Measurements from ENCODE around the gene SLC34A3.
A peak's percentile ranks its signal among the peaks of the same experiment; 100 is the strongest.

SLC34A3 gene

DNA sequence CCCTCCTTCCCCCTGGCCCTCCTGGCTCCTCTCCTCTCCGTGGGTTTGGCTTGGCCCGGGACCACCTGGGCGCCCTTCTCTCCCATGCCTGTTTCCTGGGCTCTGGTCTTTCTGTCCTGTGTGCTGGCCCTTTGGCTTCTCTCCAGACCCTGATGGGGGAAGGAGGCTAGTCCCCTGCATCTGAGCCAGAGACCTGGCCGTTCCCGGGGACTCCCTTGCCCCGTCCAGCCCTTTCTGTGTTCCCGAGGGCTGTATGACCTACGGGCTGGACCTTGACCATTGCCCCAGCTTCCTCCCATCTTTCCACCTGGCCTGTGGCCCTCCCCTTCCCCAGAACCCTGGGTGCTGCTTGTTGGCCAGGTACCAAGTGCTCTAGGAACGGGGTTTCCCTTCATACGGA, 32.8 kb downstream of the SLC34A3 start:
- no peak for DNase-seq

DNA sequence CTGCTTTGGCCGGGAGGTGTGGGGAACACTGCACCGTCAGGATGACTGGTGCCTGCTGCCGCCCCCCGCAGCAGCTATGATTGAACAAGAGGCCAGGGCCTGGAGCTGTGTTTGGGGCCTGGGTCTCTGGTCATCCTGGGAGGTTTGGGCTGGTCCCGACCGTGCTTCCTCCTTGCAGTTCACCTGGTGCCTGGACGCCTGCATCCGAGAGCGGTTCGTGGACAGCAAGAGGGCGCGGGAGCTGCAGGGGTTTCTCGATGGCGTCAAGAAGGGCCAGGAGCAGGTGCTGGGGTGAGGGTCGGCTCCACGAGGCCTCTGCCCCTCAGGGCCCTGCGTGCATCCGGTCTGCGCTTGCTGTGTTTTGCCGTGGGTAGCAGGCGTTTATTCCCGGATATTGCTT, 33.4 kb downstream of the SLC34A3 start:
- DNase-seq, result no peak

DNA sequence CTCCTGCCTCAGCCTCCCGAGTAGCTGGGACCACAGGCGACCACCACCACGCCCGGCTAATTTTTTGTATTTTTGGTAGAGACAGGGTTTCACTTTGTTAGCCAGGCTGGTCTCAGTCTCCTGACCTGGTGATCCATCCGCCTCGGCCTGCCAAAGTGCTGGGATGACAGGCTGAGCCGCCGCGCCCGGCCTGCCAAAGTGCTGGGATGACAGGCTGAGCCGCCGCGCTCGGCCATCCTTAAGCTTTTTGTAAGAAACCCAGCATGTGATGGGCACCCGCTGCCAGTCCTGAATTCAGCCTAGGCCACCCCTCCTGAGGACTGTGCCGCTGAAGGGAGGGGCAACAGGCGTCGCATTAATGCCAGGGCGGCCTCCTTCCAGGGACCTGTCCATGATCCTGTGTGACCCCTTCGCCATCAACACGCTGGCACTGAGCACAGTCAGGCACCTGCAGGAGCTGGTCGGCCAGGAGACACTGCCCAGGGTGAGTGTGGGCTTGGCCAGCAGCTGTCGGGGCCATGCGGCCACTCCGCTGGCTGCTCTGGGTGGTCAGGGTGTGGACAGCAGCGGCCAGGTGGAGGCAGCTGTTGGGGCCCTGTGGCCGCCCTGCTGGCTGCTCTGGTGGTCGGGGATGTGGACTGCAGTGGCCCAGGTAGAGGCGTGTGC, 34.9 kb downstream of the SLC34A3 start:
- no peak for DNase-seq

DNA sequence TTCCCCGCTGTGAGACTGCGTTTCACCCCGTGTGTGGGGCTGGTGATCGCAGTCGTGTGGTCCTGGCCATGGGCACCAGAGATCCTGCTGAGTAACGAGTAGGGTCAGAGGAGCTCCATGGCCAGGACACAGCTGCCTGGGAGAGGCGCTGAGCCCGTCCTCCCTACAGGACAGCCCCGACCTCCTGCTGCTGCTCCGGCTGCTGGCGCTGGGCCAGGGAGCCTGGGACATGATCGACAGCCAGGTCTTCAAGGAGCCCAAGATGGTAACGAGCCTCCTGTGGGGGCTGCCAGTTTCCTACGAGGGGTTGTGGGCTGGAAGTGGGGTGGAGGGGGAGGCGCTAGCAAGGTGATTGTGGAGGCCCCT, 35.4 kb downstream of the SLC34A3 start:
- no peak for DNase-seq

DNA sequence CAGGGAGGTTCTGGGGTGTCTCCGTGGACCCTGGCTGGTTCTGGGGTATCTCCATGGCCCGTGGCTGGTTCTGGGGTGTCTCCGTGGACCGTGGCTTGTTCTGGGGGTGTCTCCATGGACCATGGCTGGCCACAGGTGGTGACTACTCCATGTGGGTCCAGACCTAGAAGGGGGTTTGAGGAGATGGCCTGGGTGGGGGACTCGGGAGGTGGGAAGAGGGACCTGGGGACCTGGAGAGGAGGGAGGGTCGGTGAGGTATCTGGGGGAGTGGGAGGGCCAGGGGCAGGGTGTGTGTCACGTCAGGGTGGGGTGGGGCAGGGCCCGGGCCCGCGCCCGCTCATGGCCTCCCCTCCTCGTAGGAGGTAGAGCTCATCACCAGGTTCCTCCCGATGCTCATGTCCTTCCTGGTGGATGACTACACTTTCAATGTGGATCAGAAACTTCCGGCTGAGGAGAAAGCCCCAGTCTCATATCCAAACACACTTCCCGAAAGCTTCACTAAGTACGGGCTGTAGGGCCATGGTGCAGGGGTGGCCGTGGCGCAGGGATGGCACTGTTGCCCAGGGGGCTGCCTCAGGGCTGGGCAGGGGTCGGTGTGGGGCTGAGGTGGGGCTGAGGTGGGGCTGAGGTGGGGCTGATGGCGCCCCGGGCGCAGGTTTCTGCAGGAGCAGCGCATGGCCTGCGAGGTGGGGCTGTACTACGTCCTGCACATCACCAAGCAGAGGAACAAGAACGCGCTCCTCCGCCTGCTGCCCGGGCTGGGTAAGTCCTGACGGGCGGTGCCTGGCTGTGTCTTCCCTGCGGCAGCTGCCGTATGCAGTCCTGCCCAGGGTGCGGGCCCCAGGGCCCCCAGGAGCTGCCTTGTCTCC, 36.1 kb downstream of the SLC34A3 start:
- no peak for DNase-seq

DNA sequence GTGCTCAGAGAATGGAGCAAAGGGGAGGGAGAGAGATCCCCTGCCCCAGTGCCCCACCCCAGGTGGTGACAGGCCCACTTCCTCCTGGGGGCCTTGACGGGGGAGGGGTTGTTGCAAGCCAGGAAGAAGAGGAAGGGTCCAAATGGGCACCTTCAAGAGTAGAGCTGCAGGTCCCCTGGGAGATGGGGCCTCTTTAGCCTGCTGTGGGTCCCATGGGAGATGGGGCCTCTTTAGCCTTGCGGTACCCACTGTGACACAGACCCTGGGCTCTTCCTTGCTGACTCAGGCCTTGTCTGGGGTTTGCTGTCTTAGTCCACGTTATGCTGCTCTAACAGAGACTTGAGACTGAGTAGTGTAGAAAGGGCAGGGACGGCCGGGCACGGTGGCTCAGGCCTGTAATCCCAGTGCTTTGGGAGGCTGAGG, 37.2 kb downstream of the SLC34A3 start:
- DNase-seq, result no peak

DNA sequence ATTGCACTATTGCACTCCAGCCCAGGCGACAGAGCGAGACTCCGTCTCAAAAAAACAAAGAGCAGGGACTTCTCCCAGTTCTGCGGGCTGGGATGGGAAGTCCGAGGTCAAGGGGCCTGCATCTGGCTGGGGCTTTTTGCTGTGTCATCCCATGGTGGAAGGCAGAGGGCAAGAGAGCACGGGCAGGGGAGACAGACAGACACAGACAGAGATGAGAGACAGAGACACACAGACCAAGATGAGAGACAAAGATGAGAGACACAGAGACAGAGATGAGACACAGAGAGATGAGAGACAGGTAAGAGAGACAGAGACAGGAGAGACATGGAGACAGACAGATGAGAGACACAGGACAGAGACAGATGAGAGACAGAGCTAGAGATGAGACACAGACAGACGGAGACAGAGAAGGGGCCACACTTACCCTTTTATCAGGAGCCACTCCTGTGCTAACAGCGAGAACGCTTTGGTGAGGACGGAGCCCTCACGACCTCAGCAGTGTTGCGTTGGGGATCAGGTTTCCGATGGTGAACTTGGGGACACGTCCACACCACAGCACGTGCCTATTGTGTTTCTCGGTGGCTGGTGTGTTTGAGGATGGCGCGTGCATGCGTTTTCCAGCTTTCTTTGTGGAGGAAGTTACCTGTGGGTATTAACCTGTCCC, 38.0 kb downstream of the SLC34A3 start:
- DNase-seq, result no peak

DNA sequence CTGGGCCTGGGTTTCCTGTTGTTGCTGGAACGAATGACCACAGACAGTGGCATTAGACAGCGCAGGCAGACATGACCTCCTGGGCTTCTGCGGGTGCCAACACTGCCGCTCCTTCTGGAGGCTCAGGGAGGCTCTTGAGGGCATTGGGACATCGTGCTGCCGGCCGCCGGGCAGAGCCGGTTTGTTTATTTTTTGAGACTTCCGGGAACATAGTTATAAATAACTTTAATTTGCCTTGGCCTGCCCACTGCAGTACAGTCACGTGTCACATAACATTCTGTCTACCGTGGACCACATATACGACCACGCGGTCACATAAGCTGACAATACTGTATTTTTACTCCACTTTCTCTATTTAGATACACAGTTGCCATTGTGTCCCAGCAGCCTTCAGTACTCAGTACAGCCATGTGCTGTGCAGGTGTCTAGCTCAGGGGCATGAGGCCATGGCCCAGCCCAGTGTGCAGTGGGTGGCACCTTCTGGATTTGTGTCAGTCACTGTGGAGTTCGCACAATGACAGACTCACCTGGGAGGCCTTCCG, 38.6 kb downstream of the SLC34A3 start:
- no peak for DNase-seq

DNA sequence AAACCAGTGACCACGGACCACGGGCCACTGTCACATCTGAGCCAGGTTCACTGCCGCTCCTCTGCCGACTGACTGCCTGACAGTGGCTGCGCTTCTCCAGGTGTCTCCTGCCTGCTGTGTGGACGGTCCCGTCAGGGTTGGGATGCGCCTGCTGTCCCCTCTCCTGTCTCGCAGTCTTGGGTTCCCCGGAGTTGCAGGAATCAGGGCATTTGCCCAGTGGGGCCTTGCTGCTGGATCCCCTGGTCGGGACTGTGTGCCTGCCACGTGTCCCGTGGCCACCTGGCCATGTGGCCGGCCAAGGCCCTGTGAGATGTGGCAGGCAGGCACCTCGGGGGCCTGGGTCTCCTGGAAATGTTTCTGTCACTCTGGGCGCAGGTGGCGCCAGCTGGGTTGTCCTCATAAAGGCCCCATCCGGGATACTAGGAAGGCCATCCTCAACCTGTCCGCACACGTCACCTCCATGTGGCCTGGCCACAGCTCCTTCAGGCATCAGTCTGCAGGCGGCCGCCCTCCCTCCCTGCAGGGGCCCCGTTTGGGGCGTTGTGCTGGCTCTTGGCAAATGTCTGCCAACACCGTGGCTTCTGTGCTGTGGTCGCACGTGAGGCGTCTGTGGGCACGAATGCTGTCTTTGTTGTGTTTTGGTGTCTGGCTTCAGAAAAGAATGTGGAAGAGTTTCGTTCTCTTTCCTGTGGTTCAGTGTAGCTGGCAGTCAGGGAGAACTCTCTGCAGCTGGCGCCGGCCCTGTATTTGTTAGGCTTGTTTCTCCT, 40.4 kb downstream of the SLC34A3 start:
- DNase-seq, result no peak

DNA sequence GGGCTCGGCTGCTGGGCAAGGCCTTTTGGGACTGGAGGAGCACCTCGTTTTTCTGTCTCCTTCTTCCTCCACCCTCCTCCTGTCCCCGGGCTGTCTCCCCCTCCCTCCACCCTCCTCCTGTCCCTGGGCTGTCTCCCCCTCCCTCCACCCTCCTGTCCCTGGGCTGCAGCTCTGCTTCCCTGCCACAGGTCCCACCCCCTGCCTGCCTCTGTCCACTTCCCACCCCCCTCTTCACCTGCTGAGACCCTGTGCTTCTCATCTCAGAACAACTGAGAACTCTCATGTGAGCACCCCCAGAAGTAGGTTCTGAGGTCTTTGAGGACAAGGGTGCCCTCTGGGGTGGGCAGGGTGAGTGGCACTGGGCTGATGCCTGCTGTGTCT, 41.0 kb downstream of the SLC34A3 start:
- DNase-seq, result no peak

DNA sequence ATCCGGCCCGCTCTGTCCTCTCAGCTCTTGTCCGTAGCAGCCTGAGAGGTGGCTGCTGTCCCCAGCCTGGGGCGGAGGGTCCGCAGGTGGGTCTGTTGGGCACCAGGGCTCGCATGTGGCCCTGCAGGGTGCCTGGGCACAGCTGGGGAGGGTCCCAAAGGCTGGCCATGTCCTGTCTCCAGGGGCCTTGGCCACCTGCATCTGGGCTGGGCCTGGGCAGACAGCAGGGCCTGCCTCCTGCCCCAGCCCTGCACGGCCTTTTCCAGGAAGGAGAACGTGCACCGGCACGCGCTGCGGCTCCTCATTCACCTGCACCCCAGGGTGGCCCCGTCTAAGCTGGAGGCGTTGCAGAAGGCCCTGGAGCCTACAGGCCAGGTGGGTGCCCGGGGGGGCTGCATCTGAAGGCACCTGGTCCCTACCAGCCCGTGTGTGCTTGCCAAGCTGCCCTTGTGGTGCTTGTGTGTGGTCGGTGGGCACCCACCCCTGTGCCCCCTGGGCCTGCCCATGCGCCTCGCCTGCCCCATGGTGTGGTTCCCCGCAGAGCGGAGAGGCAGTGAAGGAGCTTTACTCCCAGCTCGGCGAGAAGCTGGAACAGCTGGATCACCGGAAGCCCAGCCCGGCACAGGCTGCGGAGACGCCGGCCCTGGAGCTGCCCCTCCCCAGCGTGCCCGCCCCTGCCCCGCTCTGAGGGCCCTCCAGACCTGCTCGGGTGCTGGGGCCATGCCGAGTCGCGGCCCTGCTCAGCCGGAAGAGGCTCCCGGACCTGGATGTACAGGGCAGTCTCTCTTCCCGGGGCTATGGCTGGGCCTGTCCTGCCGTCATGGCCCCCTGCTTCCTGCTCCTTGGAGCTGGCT, 41.8 kb downstream of the SLC34A3 start:
- DNase-seq, result no peak

DNA sequence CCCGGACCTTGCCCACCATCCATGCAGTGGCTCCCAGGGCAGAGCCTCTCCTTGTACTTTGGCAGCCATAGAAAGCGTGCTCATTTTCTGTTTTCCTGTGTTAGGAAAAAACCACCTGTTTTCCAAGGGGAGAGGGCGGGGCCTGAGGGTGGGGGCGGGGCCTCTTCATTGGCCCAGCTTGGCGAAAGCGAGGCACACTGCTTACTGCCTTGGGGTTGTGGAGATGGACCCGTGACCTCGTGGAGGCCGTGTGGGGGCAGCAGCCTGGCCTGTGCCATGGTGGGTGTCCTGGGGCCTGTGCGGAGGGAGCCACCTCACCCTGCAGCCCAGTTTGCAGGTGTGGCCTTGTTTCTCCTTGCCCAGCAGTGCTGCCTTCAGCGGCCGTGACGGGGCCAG, 42.4 kb downstream of the SLC34A3 start:
- no peak for DNase-seq

DNA sequence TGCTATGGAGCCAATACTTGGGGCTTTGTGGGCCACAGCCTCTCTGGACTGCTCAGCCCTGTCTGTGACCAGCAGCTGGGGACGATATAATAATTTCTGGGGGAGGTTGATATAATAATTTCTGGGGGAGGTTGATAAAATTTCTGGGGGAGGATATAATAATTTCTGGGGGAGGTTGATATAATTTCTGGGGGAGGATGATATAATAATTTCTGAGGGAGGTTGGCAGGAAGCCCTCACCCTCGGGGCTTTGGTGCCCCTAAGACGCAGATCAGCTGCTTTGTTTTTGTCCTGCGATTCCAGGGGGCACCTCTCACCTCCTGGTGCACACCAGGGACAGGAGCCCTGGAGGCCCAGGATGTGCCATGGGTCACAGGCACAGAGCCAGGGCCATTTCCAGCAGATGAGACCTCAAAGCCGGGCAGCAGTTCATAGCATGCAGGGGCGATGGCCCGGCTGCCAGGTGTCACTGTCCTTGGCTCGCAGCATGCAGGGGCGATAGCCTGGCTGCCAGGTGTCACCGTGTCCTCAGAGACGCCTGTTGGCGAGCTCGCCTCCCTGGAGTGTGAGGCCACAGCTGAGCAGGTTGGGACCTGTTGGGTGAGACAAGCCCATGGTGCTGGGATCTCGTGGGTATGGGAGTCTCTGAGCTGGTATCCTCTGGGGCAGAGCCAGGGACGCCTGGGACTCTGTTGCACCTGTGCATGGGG, 43.1 kb downstream of the SLC34A3 start:
- no peak for DNase-seq

DNA sequence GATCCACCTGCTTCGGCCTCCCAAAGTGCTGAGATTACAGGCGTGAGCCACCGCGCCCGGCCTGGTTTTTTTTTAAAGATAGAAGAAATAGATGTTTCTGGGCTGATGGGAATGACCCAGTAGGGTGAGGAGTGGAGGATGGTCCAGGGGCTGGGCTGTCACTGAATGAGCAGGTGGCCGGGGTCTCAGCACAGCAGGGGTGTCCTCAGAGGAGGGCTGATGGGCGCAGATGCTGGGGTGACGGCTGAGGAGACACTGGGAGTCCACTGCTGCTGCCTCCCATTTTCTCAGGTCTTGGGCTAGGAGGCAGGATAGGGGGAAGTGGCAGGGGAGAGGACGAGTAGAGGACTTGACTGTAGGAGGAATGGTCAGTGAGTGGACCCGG, 44.5 kb downstream of the SLC34A3 start:
- DNase-seq, result no peak

DNA sequence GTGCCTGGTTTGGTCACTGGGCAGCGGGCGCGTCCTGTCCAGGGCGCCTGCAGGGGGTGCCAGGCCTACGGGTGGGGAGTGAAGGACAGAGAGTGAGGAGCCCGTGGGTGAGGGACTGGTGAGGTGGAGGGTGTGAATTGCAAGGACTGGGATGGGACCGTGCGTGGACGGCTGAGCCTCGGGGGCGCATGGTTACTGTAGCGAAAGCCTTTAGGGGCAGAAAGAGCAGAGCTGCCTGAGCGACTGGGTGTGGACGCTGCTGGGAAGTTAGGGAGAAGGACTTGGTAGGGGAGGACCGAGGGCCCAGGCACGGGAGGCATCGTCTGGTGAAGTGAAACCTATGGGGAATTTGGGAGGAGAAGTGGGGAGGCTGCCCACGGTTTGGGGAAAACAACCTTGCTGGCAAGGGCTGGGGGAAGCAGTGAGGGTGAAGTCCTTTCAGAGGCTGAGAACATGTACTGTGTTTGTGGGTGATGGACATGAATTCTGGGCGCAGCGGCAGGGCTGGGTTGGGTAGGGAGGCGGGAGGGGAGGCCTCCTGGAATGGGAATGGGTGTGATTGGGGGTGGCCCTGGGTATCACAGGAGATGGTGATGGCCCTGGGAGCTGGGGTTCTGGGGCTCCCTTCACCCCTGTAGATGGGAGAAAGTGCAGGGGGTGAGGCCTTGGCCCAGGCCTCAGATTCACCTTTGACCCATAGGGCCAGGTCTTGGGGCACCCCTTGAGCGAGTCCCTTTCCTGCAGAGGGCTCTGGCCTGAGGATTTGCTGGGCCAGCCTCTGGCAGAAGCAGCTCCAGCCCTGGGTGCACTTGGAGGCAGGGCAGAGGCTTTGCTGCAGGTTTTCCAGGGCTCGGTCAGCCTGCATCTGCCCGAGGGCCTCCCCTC, 45.1 kb downstream of the SLC34A3 start:
- peak; percentile 64 for DNase-seq

DNA sequence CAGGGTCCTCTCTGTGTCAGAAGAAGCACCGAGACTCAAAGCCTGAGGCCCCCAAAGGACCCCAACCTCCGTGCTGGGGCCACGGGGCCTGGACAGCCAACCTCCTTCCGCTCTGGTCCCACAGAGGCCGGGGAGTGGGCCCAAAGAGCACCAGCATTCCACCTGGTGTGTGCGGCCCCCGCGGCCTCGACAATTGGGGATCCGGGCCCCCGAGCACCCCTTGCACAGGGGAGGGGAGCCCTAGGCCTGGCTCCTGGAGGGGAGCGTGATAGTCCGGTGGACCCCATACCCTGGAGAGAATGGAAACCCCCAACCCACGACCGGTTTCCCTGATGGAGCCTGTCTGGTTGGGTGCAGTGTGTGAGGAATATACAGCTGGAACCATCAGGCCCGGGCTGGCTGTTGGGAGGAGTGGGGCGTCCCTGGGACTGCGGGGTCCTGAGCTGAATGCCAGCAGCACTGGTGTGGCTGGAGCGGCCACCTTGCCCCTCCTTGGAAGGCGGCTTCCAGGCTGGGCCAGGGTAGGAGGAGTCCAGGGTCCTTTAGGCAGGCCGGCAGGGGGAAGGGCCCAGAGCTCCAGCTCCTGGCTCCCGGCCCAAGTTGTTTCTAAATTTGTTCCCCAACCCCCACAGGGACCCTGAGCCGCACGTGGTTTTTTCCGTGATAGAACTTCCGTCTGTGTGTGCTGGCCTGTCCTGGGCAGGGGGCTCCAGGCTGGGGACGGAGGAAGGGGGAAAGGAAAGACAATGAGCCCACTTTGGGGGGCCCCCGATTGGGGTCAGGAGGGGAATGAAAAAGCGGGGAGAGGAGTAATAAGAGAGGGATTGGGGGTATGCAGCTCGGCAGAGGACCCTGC, 46.0 kb downstream of the SLC34A3 start:
- DNase-seq, result no peak

DNA sequence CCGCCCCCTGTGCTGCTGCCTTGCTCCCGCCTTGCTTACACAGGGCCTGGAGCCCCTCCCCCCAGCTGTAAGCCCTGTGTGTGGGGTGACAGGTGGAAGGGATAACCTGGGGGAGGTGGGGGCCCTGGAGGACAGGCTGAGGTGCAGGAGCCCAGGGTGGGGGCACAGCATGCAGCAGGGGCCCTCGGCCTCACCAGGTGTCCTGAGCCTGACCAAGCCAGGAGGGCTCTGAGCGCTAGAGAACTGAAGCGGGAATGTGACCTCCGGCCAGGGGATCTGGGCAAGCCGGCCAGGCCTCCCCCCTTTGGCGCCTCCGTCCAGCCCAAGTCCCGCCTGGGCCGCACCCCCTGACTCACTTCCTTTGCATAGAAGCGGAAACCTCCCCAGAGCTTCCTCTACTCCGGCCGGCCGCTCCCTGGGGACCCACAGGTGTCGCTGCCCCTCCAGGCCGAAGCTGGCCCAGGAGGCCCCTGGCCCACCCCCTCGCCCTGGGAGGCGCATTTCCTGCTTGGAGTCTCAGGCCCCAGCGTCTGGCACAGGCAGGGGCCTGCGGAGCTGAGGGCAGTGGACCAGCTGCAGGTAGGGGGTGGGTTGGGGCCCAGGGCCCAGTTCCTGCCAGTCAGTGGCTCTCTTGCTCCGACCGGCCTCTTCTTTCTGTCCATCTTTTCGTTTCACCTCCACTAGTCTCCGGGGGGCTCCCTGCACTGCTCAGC, 46.8 kb downstream of the SLC34A3 start, which contains the start of gene TOR4A:
Gene TOR4A (plus strand): TSS at position 398 of the 713 bp plus-strand sequence. CDS start 964 bp downstream, outside the sequence.
- peak; percentile 85 for DNase-seq

DNA sequence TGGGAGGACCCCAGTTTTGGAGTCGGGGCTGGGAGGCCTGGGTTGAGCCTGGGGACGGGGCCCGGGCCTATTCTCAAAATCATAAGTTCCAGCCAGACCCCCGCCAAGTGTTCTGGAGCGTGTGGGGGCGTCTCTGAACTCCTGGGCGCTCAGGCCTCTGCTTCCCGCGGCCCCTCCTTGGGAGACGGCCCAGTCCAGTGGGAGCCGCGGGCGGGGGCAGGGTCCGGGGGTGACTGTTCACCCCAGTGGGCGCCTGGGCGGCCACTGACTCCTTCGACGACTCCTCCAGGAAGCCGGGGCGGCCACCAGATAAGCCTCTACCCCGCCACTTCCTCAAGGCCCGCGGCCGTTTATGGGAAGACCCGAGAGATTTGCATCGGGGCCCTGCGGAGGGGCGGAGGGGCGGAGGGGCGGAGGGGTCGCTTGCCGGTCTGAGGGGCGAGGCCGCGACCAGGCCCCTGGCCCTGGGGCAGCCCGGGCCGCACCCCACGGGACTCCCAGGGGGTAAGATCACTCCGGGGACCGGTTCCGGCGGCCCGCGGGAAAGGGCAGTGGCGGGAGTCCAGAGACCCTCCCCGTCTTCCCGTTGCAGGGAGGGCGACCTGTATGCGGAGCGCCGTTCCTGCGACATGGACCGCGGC, 47.5 kb downstream of the SLC34A3 start:
- peak; percentile 52 for DNase-seq

Measured in inflammatory macrophage treated with lipopolysaccharide for 4 hours (primary cell).